ENCODE data around the gene HINT3.

GRCh38 chr6:126027601-126028000 lies 71.0 kb downstream of the HINT3 start:
- TF ChIP-seq CTCF (IDR thresholded peaks at IDR 0.05; ENCODE audit: extremely low read depth in 1 of 2, insufficient read depth in 1 of 2, low read depth in 1 of 2, low read length in 2 of 2) (no peak), POLR2A (IDR thresholded peaks at IDR 0.05; ENCODE audit: low read depth, low read length) (no peak), EZH2 (IDR thresholded peaks at IDR 0.05; ENCODE audit: borderline replicate concordance, low read depth, low read length, severe bottlenecking) (no peak), FOS (IDR thresholded peaks at IDR 0.05; ENCODE audit: borderline replicate concordance, insufficient read depth, low read length) (no peak), MYC (IDR thresholded peaks at IDR 0.05; ENCODE audit: low read depth, low read length) (no peak), POLR2AphosphoS5 (IDR thresholded peaks at IDR 0.05; ENCODE audit: insufficient read depth, low read depth, low read length) (no peak)

Measured in endothelial cell of umbilical vein (primary cell).